Left renal cortex interstitium (tissue), 4 donors: ENCODE results near the gene MAML1. TPM values are rescaled to one million over a fixed set of nuclear protein-coding genes. Genes with fewer than 3 reads are reported as not detected.
"Not testable (repeated sequence)": the region's sequence is repeated elsewhere in the genome, so short reads cannot be mapped to it uniquely, and the experiment has no call there.

Experiments used
- DNase-seq, 4 donors: peaks; one replicate each; pipeline ENCODE4 v3.0.0-alpha.2; 2013; ENCODE audit warnings: low read depth in 4 of 4, low spot score in 2 of 4, missing footprints in 1 of 4
- polyA plus RNA-seq, 4 donors: library from polyadenylated mRNA; unstranded; fragments of 120-200 nt; gene quantifications; one replicate each; pipeline ENCODE4 v1.2.1, GENCODE V29; 2013; ENCODE audit not compliant: insufficient read length in 4 of 4

Gene MAML1
- polyA plus RNA-seq, 4 donors: 35.7 to 55.3 (median 42.8) TPM

- not testable (repeated sequence) for DNase-seq
These were observed 56.7 kb downstream of the MAML1 start for GRCh38 chr5:179789278-179789677.

- DNase-seq: no peak
These were observed 59.4 kb downstream of the MAML1 start for GRCh38 chr5:179791881-179792611.

- DNase-seq: no peak
These were observed 60.2 kb downstream of the MAML1 start for GRCh38 chr5:179792612-179793467.

GRCh38 chr5:179793468-179794139 lies 61.0 kb downstream of the MAML1 start, which contains the start of gene LTC4S:
Gene LTC4S (plus strand): TSS chr5:179793986. CDS start chr5:179794081, 95 bp downstream.
- DNase-seq: no peak

- DNase-seq: no peak
These were observed 61.5 kb downstream of the MAML1 start for GRCh38 chr5:179794171-179794570.

- DNase-seq: no peak
These were observed 62.0 kb downstream of the MAML1 start for GRCh38 chr5:179794575-179794974.

- DNase-seq: no peak
These were observed 62.6 kb downstream of the MAML1 start for GRCh38 chr5:179795049-179795862.

GRCh38 chr5:179795863-179796833 lies 63.5 kb downstream of the MAML1 start:
- no peak for DNase-seq

GRCh38 chr5:179796877-179797608 lies 64.4 kb downstream of the MAML1 start:
- DNase-seq: no peak

GRCh38 chr5:179797741-179798140 lies 65.1 kb downstream of the MAML1 start:
- no peak for DNase-seq

- DNase-seq: no peak
These were observed 65.6 kb downstream of the MAML1 start for GRCh38 chr5:179798144-179798770.

GRCh38 chr5:179798771-179799643 lies 66.4 kb downstream of the MAML1 start:
- no peak for DNase-seq

- no peak for DNase-seq
These were observed 67.0 kb downstream of the MAML1 start for GRCh38 chr5:179799644-179799973.

- no peak for DNase-seq
These were observed 67.6 kb downstream of the MAML1 start for GRCh38 chr5:179800071-179800695.

- no peak for DNase-seq
These were observed 68.1 kb downstream of the MAML1 start for GRCh38 chr5:179800696-179801201.
